GM21786 (cell line): Measurements from ENCODE around the gene CCDC8.
"Not testable (repeated sequence)": the region's sequence is repeated elsewhere in the genome, so short reads cannot be mapped to it uniquely, and the experiment has no call there.

Experiments
- ATAC-seq: cut with Tn5 transposase; IDR thresholded peaks from one replicate; pipeline ENCODE4 v1.9.1; 2021; ENCODE audit not compliant: unreplicated experiment

Gene CCDC8

GRCh38 chr19:46428239-46429135, 15.1 kb upstream of the CCDC8 start, which contains the start of gene PNMA8C:
PNMA8C (minus strand) TSS chr19:46428936; CDS start chr19:46428359, 577 bp downstream.
- ATAC-seq, result no peak

GRCh38 chr19:46427518-46428045, 14.2 kb upstream of the CCDC8 start:
- no peak for ATAC-seq

GRCh38 chr19:46426506-46427162, 13.3 kb upstream of the CCDC8 start:
- no peak for ATAC-seq

GRCh38 chr19:46426035-46426505, 12.7 kb upstream of the CCDC8 start:
- ATAC-seq, result no peak

- no peak for ATAC-seq
Observed at GRCh38 chr19:46423188-46423587, 9.8 kb upstream of the CCDC8 start.

- no peak for ATAC-seq
Observed at GRCh38 chr19:46422344-46422743, 9.0 kb upstream of the CCDC8 start.

DNA sequence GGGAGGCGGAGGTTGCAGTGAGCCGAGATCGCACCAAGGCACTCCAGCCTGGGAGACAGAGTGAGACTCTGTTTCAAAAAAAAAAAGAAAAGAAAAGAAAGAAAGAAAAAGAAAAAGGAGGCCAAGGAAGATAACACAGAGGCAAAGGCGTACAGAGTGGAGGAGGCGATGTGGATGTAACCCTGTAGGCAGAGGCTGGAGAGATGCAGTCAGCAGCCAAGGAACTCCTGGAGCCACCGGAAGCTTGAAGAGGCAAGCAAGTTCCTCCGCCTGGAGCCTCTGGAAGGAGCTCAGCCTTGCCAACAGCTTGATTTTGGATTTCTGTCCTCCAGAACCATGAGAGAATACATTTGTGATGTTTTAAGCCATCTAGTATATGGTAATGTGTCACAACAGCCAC, 6.7 kb upstream of the CCDC8 start:
- no peak for ATAC-seq

- ATAC-seq, result not testable (repeated sequence)
Observed at GRCh38 chr19:46415804-46416709, 2.7 kb upstream of the CCDC8 start.

GRCh38 chr19:46414899-46415298, 1.5 kb upstream of the CCDC8 start:
- not testable (repeated sequence) for ATAC-seq

DNA sequence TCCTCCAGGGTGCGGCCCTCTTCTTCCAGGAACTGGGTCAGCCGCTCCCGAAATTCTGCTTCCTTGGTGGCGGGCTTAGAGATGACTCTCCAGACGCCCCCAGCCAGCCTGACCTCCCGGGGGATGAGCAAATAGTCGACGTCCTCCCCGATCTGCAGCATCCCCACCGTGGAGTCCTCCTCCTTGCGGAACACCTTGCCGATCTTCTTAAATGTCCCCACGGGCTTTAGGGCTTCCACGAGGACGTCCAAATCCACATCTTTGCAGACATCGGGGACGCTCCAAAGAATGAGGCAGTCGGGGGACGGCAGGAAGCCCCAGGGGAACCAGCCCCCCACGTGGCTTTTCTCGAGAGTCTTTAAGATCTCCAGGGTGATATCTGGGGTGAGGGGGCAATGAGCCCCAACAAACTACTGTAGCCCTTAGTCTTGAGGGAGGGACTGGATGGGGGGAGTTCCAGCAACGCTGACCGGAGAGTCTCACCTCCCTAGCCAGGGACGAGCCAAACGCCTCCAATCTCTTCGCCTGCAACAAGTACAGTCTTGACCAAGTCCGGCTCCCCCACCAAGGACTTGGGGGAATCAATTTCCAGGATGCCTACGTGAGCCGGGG, 608 bp downstream of the CCDC8 start:
- ATAC-seq, result no peak

DNA sequence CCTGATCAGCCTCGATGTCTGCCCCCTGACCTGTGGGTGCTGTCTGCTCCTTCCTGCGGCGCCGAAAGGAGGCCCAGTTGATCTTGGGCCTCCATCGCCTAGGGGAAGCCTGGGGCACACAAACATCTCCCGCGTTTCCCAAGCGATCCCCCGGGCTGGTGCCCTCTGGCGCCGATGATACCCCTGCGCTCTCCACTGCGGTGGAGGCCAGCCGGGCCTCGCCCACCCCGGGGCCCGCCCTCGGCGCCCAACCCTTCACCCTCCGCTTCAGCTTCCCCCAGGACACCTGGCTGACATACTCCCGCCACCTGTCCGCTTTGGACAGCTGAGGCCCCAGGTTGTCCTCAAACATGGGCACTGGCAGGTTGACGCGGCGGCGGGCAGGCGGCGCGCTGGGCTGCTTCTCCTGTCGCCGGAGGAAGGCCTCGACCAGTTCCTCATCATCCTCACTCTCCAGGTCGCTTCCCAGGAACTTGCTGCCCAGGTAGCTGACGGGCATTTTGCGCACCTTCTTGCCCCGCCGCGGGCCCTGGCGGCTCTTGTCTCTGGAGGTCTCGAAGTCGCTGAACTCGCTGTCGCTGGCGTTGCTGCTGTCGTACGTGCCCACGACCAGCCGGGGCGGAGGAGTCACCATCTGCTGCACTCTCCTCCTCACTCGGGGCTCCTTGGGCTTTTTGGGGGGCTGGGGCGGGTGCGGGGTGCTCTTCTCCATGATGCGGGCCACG, 1.3 kb downstream of the CCDC8 start:
- no peak for ATAC-seq

DNA sequence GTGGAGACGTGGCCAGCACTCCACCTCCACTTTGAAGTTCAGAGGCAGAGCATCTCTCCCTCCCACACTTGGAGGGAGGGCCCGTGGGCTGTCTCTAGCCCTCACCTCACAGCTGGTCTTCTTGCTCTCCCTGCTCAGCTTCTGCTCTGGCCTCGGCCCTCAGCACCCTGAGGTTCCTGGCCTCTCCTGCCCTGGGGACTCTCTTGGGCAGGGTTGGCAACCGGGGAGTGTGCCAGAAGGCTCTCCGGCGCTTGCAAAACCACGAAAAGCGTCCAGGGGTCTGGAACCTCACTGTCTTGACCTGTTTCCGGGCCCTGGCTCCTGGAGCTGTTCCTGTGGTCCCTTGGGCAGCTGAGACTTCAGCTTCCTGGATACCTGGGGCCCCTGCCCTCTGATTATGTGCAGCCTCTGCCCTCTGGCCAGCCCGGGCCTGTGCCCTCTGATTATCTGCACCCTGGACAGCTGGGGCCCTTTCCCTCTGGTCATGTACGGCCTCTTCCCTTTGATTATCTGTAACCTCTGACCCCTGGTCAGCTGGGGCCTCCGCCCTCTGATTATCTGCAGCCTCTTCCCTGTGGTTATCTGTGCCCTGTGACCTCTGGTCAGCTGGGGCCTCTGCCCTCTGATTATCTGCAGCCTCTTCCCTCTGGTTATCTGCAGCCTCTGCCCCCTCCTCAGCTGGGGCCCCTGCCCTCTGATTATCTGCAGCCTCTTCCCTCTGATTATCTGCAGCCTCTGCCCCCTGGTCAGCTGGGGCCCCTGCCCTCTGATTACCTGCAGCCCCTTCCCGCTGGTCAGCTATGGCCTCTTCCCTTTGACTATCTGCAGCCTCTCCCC, 2.1 kb downstream of the CCDC8 start:
- ATAC-seq, result no peak

- no peak for ATAC-seq
Observed at GRCh38 chr19:46410205-46411087, 2.9 kb downstream of the CCDC8 start.

DNA sequence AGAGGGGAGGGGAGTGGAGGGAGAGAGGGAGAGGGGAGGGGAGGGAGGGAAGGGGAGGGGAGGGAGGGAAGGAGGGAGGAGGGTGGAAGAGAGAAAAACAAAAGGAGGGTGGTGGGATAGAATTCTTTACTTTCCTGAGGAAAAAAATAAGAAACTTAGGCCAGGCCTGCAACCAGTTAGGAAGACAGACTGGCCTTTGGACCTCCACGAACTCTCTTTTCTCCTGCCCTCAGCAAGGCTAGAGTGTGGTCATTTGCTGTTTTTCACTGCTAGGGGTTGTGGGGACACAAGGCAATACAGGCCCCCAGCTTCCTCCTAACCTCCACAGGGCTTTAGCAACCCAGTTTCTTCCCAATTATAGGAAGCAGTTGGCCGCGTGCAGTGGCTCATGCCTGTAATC, 4.2 kb downstream of the CCDC8 start:
- no peak for ATAC-seq

DNA sequence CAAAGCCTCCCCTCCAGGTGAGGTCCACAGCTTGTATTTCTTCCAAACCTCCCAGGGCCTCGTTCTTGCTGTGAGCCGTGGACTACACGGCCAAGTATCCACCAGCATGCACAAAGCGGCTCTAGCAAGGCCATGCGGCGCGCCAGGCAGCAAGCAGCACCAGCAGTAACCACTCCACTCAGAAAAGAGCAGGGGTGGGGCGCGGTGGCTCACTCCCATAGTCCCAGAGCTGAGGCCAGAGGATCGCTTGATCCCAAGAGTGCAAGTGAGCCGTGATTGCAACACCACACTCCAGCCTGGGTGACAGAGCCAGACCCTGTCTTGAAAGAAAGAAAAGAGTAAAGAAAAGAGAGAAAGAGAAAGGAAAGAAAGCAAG, 4.7 kb downstream of the CCDC8 start:
- no peak for ATAC-seq

DNA sequence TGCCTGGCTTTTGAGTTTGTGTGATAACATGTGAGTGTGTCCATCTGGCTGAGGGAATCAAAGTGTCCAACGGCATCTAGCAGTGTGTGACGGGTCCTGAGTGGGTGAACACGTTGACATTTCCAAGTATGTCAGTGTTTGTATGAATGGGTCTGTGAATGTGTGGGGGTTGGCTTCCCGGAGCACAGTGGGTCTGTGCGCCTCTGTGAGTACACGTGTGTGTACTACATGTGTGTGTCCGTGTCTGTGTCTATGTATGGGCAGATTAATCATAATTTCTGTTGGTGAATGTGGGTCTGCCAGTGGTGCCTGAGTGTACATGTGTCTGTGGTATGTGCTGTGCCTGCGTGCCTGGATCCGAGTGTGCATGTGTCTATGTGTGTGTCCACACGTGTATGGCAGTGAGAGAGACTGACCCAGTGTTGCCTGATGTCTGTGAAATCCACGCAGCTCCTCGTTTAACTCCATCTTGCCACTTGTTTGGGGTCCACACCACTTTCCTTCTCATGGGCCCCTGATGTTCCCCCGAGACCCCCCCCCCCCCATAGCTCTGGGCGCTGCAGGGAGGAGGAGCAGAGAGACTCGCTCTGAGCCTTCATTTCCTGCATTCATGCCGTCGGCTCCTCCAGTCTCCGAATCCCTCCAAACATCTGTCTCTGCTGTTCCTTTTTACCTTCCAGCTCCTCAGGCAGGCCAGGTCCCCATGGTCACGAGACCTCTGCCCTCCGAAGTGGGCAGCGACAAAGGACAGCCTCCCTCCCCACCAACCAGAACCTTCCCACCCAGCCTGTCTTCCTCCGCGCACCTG, 5.3 kb downstream of the CCDC8 start:
- no peak for ATAC-seq

DNA sequence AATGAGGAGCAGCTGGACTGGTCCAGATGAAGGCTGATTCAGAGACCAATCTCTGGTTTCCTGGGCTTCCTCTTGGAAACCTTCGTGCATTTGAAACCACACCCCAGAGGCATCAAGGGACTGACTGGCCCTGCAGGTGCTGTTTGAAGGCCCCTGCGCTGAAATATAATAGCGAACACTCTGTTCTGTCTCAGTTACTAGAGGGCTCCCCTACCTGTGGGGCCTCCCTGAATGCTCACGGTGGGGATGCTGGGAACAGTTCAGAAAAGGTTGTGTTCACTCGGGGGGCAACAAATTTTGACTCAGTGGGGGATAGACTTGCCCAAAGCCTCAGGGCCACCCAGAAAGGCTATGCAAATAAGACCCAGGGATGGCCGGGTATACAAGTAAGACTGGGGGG, 6.4 kb downstream of the CCDC8 start:
- no peak for ATAC-seq
